Liver (tissue), 9 donors: ENCODE results near the gene RGP1. TPM values are rescaled to one million over a fixed set of nuclear protein-coding genes. Genes with fewer than 3 reads are reported as not detected.

ENCODE experiments used
- DNase-seq: peaks from one replicate; pipeline ENCODE4 v3.0.0-alpha.2; 2017; ENCODE audit warnings: low spot score
- H3K27ac ChIP-seq, 2 donors: one replicate each; pipeline ENCODE4 v1.7.0; 2013; ENCODE audit warnings: inconsistent platforms in 2 of 2, low read length in 2 of 2, control low read depth in 1 of 2, low read depth in 1 of 2, mild to moderate bottlenecking in 1 of 2
- H3K27me3 ChIP-seq, 4 donors: one replicate each; pipeline versions ENCODE4 v1.6.1 to v1.7.0; 2013; ENCODE audit warnings: low read length in 3 of 4, inconsistent platforms in 1 of 4, mild to moderate bottlenecking in 1 of 4, moderate library complexity in 1 of 4; ENCODE audit not compliant: control insufficient read depth in 4 of 4, insufficient read depth in 4 of 4
- H3K36me3 ChIP-seq, 4 donors: one replicate each; pipeline versions ENCODE4 v1.6.1 to v1.7.0; 2013; ENCODE audit warnings: low read length in 3 of 4, mild to moderate bottlenecking in 3 of 4, low read depth in 1 of 4, moderate library complexity in 1 of 4; ENCODE audit not compliant: control insufficient read depth in 4 of 4, insufficient read depth in 3 of 4
- H3K4me1 ChIP-seq, 4 donors: one replicate each; pipeline versions ENCODE4 v1.6.1 to v1.7.0; 2013; ENCODE audit warnings: low read length in 3 of 4, mild to moderate bottlenecking in 3 of 4, moderate library complexity in 1 of 4; ENCODE audit not compliant: control insufficient read depth in 4 of 4, insufficient read depth in 4 of 4
- H3K4me3 ChIP-seq, 3 donors: one replicate each; pipeline versions ENCODE4 v1.6.1 to v1.7.0; 2013; ENCODE audit warnings: low read length in 3 of 3, control low read depth in 1 of 3, low read depth in 1 of 3, mild to moderate bottlenecking in 1 of 3
- H3K9ac ChIP-seq, 2 donors: one replicate each; pipeline ENCODE4 v1.7.0; 2013; ENCODE audit warnings: low read length in 2 of 2, mild to moderate bottlenecking in 2 of 2, moderate library complexity in 2 of 2, control low read depth in 1 of 2, low read depth in 1 of 2
- H3K9me3 ChIP-seq, 4 donors: one replicate each; pipeline versions ENCODE4 v1.6.1 to v1.7.0; 2013; ENCODE audit warnings: low read length in 3 of 4; ENCODE audit not compliant: control insufficient read depth in 4 of 4
- ATF3 ChIP-seq: IDR thresholded peaks from 2 replicates; pipeline ENCODE4 v1.6.1; 2016; ENCODE audit warnings: antibody characterized with exemption
- CTCF ChIP-seq: fragments of 150-350 bp; IDR thresholded peaks from 2 replicates; pipeline ENCODE4 v1.5.1; 2017; ENCODE audit warnings: improper control_type of control experiment, low read depth, low read length; ENCODE audit not compliant: missing input control
- EGR1 ChIP-seq, 2 donors: IDR thresholded peaks; 2 replicates each; pipeline ENCODE4 v1.6.1; 2016 to 2018; ENCODE audit warnings: antibody characterized with exemption in 2 of 2, low read depth in 2 of 2
- FOXA1 ChIP-seq: IDR thresholded peaks from 2 replicates; pipeline ENCODE4 v1.6.1; 2016; ENCODE audit warnings: antibody characterized with exemption
- GABPA ChIP-seq, 2 donors: IDR thresholded peaks in 1 of 2; conservative IDR thresholded peaks in 1 of 2; 2 replicates each; pipeline ENCODE4 v1.6.1; 2016; ENCODE audit warnings: antibody characterized with exemption in 2 of 2, mild to moderate bottlenecking in 1 of 2, moderate library complexity in 1 of 2
- HNF4A ChIP-seq, 2 donors: conservative IDR thresholded peaks; 2 replicates each; pipeline ENCODE4 v1.6.1; 2016; ENCODE audit warnings: antibody characterized with exemption in 2 of 2, mild to moderate bottlenecking in 2 of 2
- HNF4G ChIP-seq: IDR thresholded peaks from 2 replicates; pipeline ENCODE4 v1.6.1; 2016; ENCODE audit warnings: antibody characterized with exemption
- JUND ChIP-seq, 2 donors: IDR thresholded peaks; 2 replicates each; pipeline ENCODE4 v1.6.1; 2016; ENCODE audit warnings: antibody characterized with exemption in 2 of 2
- MAX ChIP-seq: IDR thresholded peaks from 2 replicates; pipeline ENCODE4 v1.6.1; 2016; ENCODE audit warnings: antibody characterized with exemption
- NR2F2 ChIP-seq: IDR thresholded peaks from 2 replicates; pipeline ENCODE4 v1.6.1; 2016; ENCODE audit warnings: antibody characterized with exemption
- RAD21 ChIP-seq, 2 donors: IDR thresholded peaks; 2 replicates each; pipeline ENCODE4 v1.6.1; 2016; ENCODE audit warnings: antibody characterized with exemption in 2 of 2, mild to moderate bottlenecking in 2 of 2
- RXRA ChIP-seq, 2 donors: IDR thresholded peaks; 2 replicates each; pipeline ENCODE4 v1.6.1; 2017 to 2018; ENCODE audit warnings: antibody characterized with exemption in 2 of 2, mild to moderate bottlenecking in 1 of 2
- SP1 ChIP-seq: IDR thresholded peaks from 2 replicates; pipeline ENCODE4 v1.6.1; 2018; ENCODE audit warnings: antibody characterized with exemption, mild to moderate bottlenecking
- TAF1 ChIP-seq: conservative IDR thresholded peaks from 2 replicates; pipeline ENCODE4 v1.6.1; 2016; ENCODE audit warnings: antibody characterized with exemption, mild to moderate bottlenecking
- YY1 ChIP-seq: IDR thresholded peaks from 2 replicates; pipeline ENCODE4 v1.6.1; 2016; ENCODE audit warnings: antibody characterized with exemption, mild to moderate bottlenecking
- ZBTB33 ChIP-seq: IDR thresholded peaks from 2 replicates; pipeline ENCODE4 v1.6.1; 2016; ENCODE audit warnings: antibody characterized with exemption
- WGBS: extraction: QIAGEN DNeasy Blood & Tissue Kit; methylation state at CpG from one replicate; pipeline ENCODE4 v1.1.7; 2013; 5-methylcytosine and 5-hydroxymethylcytosine counted together
- polyA plus RNA-seq, 2 donors: library from polyadenylated mRNA; stranded (reverse) in 1 of 2; unstranded in 1 of 2; fragments of 200-250 nt in 1 of 2; fragments of >200 nt in 1 of 2; fragmentation: Nextera tagmentation in 1 of 2; extraction: Ambion mirVana in 1 of 2; gene quantifications; one replicate each; pipeline versions ENCODE4 v1.2.1 to v1.2.3, GENCODE V29; 2013 to 2015
- total RNA-seq, 2 donors: library from RNA; depleted of rRNA; stranded (reverse); fragments of >200 nt; gene quantifications; one replicate each; pipeline ENCODE4 v1.2.3, GENCODE V29; 2014
- donor health status: healthy.
- donor health status: healthy.
- donor health status: healthy.
- donor health status: healthy.
- donor health status: healthy.

Gene RGP1
- total and polyA plus RNA-seq, 4 donors: 2.6 to 10.7 (median 5.9) TPM

GRCh38 chr9:35771943-35772342, 22.9 kb downstream of the RGP1 start:
- Histone ChIP-seq H3K9me3 (no peaks in the 10 kb centered on the region), H3K9ac (no peak overlapping the region), H3K36me3 (no peaks in the 10 kb centered on the region), H3K27ac (no peak overlapping the region), H3K4me3 (no peak overlapping the region), H3K4me1 (peaks cover 2 to 32% (median 23%) of the 10 kb centered on the region in 4 donors), H3K27me3 (no peaks in the 10 kb centered on the region)
- no peak for DNase-seq
- TF ChIP-seq JUND (IDR thresholded peaks at IDR 0.05) (no peak), NR2F2 (no peak), ZBTB33 (no peak), HNF4A (conservative IDR thresholded peaks at IDR 0.05) (no peak), RAD21 (IDR thresholded peaks at IDR 0.05) (no peak)
- WGBS: 79% methylated on average over 3 of the region's 3 CpGs

GRCh38 chr9:35774907-35775635, 26.0 kb downstream of the RGP1 start:
- Histone ChIP-seq H3K9ac (no peak overlapping the region), H3K27ac (no peak overlapping the region), H3K27me3 (no peaks in the 10 kb centered on the region), H3K4me1 (peaks cover 2 to 31% (median 23%) of the 10 kb centered on the region in 4 donors), H3K4me3 (no peak overlapping the region), H3K36me3 (no peaks in the 10 kb centered on the region), H3K9me3 (no peaks in the 10 kb centered on the region)
- no peak for DNase-seq
- TF ChIP-seq HNF4G: peak; percentile 22
- peak; percentile 35 for TF ChIP-seq NR2F2
- peak; percentile 41 to 83 for TF ChIP-seq HNF4A (conservative IDR thresholded peaks at IDR 0.05)
- peak; percentile 14 to 56 for TF ChIP-seq RXRA (IDR thresholded peaks at IDR 0.05)
- TF ChIP-seq GABPA (IDR thresholded peaks at IDR 0.05 in 1 of 2, conservative IDR thresholded peaks at IDR 0.05 in 1 of 2): no peak
- TF ChIP-seq YY1: peak; percentile 24
- TF ChIP-seq TAF1: no peak
- 74% methylated on average over 7 of the region's 7 CpGs for WGBS

- Histone ChIP-seq H3K9me3 (no peaks in the 10 kb centered on the region), H3K27me3 (no peaks in the 10 kb centered on the region), H3K36me3 (no peaks in the 10 kb centered on the region), H3K27ac (no peak overlapping the region), H3K4me3 (no peak overlapping the region), H3K9ac (no peak overlapping the region), H3K4me1 (peaks cover 2 to 22% (median 16%) of the 10 kb centered on the region in 4 donors)
- TF ChIP-seq YY1 (no peak), EGR1 (IDR thresholded peaks at IDR 0.05; ENCODE audit: low read depth in 2 of 2) (no peak), CTCF (no peak), HNF4A (conservative IDR thresholded peaks at IDR 0.05) (no peak), FOXA1 (no peak), ATF3 (no peak), ZBTB33 (no peak), MAX (no peak), GABPA (IDR thresholded peaks at IDR 0.05 in 1 of 2, conservative IDR thresholded peaks at IDR 0.05 in 1 of 2) (no peak), SP1 (no peak), TAF1 (no peak), HNF4G (no peak), NR2F2 (no peak)
- DNase-seq: no peak
- 80% methylated on average over 4 of the region's 4 CpGs for WGBS
Observed at GRCh38 chr9:35776018-35776417, 26.9 kb downstream of the RGP1 start.
